ENCODE data around the gene ZBTB18.

DNA sequence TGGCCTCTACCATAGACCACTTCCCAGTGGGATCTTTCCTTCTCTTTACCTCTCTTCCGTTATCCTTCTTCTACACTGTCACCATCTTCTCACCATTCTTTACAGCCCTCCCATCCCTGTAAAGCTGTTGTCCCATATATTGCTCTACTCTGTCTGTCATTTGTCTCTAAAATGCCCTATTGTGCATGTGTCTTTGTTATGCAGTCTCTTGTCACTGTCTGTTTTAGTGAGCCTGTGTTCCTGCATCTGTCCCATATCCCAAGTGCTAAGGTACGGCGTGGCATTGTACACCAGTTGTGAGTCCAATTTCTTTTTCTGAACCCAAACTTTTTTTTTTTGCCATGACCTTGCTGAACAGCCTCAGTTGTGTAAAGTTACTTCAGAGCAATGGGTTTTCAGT, 8.8 kb upstream of the ZBTB18 start:
- TF ChIP-seq, protein P1, sequence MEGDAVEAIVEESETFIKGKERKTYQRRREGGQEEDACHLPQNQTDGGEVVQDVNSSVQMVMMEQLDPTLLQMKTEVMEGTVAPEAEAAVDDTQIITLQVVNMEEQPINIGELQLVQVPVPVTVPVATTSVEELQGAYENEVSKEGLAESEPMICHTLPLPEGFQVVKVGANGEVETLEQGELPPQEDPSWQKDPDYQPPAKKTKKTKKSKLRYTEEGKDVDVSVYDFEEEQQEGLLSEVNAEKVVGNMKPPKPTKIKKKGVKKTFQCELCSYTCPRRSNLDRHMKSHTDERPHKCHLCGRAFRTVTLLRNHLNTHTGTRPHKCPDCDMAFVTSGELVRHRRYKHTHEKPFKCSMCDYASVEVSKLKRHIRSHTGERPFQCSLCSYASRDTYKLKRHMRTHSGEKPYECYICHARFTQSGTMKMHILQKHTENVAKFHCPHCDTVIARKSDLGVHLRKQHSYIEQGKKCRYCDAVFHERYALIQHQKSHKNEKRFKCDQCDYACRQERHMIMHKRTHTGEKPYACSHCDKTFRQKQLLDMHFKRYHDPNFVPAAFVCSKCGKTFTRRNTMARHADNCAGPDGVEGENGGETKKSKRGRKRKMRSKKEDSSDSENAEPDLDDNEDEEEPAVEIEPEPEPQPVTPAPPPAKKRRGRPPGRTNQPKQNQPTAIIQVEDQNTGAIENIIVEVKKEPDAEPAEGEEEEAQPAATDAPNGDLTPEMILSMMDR (IDR thresholded peaks at IDR 0.05), result no peak
- TF ChIP-seq POLR2AphosphoS5 (IDR thresholded peaks at IDR 0.05) (no peak), EP300 (IDR thresholded peaks at IDR 0.05) (no peak), POLR2A (IDR thresholded peaks at IDR 0.05) (no peak)

Measured in upper lobe of left lung (tissue), 4 donors.